GM18907 (cell line): Measurements from ENCODE around the gene IDS.

Experiments
- ATAC-seq: cut with Tn5 transposase; IDR thresholded peaks from one replicate; pipeline ENCODE4 v1.9.1; 2021; ENCODE audit warnings: mild to moderate bottlenecking, moderate library complexity; ENCODE audit not compliant: unreplicated experiment

Gene IDS

DNA sequence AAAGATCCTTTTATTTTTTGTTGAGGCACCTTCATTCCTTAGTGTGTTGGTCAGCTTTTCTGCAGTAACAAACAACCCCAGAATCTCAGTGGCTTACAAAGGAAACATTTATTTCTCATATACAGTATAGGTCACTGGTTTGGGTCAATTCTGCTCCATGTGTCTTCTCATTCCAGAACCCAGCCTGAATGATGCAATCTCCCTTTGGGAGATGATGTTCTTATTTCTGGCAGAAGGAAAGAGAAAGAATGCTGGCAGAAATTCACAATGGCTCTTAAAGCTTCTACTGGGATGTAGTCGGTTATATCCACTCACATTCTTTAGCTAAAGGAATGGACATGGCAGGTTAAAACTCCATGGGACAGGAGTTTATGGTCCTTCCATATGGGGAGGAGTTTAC, 42.3 kb downstream of the IDS start:
- ATAC-seq: no peak

DNA sequence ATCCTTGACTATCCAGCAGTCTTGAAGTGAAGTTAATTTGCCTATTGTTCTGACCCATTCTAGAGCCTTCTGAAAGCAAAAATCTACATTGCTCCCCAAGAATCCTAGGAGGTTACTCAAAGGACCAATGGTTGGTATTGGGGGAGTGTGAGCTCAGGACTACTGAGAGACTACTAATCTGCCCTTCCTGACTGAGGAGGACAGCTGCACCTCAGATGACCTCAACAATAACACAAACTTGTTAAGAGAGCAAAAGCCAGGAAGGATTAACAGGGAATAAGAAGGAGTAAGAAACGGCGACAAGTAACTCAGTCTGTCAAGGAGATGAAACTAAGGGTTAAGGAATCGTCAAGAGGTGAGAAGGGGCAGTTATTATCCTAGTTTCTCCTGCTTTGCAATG, 43.4 kb downstream of the IDS start:
- ATAC-seq: no peak

DNA sequence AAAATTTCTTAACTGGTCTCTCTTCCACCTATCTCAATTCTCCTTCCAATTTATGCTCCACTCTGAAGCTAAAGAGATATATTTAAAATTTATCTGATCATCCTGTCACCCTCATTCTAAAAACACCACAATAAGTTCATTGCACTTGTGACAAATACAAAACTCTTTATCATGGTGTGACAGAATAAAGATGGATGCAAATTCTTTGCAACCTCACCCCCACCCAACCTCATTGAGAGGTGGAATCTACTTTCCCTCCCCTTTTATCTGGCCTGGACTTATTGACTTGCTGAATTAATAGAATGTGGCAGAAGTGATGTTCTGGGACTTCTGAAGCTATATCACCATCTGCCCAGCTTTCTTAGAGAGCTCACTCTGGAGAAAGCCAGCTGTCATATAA, 46.5 kb downstream of the IDS start:
- no peak for ATAC-seq

DNA sequence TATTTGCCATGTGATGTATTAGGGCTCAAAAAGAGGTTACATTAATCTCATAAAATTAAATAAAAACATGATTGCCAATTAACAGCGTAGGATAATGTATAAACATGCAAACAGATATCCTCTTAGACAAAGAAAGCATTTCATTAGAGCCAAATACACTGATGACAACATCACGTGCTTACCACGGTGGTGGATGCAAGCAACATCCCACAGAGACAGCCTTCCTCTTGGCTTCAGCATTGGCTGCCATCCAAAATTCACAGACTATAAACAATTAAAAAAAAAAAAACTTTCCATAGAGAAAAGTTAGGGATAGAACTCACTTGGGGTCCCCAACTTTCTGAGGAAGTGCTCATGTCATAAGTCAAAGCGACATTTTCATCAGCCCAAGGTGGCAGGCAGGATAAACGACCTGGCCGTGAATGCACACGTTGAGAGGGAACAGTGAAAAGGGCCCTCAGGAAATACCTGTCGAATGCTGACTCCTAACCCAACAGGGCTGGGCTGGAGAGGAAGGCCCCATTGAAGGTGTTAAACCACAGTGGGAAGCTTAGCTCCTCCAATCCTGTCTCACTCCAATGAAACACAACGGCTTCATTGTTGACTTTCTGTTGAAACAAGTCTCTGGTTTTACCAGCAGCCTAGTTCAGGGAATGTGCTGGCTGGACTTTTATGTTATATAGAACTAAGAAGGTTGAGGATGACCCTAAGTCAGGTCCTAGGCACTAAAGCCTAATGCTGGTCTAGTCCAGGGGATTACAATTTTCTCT, 48.4 kb downstream of the IDS start:
- no peak for ATAC-seq

- ATAC-seq: no peak
Observed at GRCh38 chrX:149455934-149456333, 49.2 kb downstream of the IDS start.

- ATAC-seq: no peak
Observed at GRCh38 chrX:149453906-149454822, 50.9 kb downstream of the IDS start.

DNA sequence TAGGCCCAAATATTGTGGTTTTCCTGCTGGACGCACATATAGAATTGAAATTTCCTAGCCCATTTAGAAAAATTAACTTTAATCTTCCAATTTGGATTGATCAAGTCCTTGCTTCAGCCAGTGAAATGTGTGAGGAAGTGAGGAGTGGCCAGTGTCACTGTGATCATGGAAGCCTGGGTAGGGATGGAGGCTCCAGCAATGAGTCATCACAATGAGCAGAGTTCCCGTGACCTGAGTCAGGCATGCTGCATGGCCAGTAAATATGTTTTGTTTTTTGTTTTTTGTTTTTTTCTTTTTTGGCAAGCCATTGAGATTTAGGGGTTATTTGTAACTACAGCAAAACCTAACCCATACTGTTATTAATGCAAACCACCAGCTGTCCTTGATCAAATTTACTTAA, 52.1 kb downstream of the IDS start:
- no peak for ATAC-seq

- no peak for ATAC-seq
Observed at GRCh38 chrX:149433451-149433850, 71.7 kb downstream of the IDS start.

GRCh38 chrX:149433051-149433450, 72.1 kb downstream of the IDS start:
- ATAC-seq: no peak
